ENCODE data around the gene PTGER2. TPM values are rescaled to one million over a fixed set of nuclear protein-coding genes. Genes with fewer than 3 reads are reported as not detected.

Gene PTGER2
- polyA plus RNA-seq, 1 experiment = 70.7 TPM

GRCh38 chr14:52267501-52268278, 46.4 kb upstream of the PTGER2 start, which contains the start of gene PTGDR:
PTGDR (plus strand) TSS chr14:52267698; CDS start chr14:52267815, 117 bp downstream.
- no peak for DNase-seq (ENCODE audit: low read depth, low spot score)
- peaks cover 38% of the 10 kb centered on the region for H3K27me3 ChIP-seq (ENCODE audit: control insufficient read depth, insufficient read depth, low read length)
- H3K9me3 ChIP-seq (ENCODE audit: control insufficient read depth, insufficient read depth, low read length) = no peaks in the 10 kb centered on the region; the same call in 1 of the 2 replicates
- ChIA-PET POLR2A (no interaction called here), CTCF (no interaction called here)
- TF ChIP-seq, protein P1, sequence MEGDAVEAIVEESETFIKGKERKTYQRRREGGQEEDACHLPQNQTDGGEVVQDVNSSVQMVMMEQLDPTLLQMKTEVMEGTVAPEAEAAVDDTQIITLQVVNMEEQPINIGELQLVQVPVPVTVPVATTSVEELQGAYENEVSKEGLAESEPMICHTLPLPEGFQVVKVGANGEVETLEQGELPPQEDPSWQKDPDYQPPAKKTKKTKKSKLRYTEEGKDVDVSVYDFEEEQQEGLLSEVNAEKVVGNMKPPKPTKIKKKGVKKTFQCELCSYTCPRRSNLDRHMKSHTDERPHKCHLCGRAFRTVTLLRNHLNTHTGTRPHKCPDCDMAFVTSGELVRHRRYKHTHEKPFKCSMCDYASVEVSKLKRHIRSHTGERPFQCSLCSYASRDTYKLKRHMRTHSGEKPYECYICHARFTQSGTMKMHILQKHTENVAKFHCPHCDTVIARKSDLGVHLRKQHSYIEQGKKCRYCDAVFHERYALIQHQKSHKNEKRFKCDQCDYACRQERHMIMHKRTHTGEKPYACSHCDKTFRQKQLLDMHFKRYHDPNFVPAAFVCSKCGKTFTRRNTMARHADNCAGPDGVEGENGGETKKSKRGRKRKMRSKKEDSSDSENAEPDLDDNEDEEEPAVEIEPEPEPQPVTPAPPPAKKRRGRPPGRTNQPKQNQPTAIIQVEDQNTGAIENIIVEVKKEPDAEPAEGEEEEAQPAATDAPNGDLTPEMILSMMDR (IDR thresholded peaks at IDR 0.05; ENCODE audit: low read depth, low read length) = no peak
- no peak within 1 kb of the TSS for H3K27ac ChIP-seq (ENCODE audit: low read depth, low read length)
- H3K4me3 ChIP-seq (ENCODE audit: low read depth, low read length) = peak within 1 kb of the TSS; percentile 38

- ChIA-PET CTCF (no interaction called here), POLR2A (no interaction called here)
- Histone ChIP-seq H3K9me3 (ENCODE audit: control insufficient read depth, insufficient read depth, low read length) (no peaks in the 10 kb centered on the region; the same call in 1 of the 2 replicates), H3K4me3 (ENCODE audit: low read depth, low read length) (peak overlapping the region; percentile 31), H3K27me3 (ENCODE audit: control insufficient read depth, insufficient read depth, low read length) (peaks cover 38% of the 10 kb centered on the region), H3K27ac (ENCODE audit: low read depth, low read length) (no peak overlapping the region)
- TF ChIP-seq, protein P1 (IDR thresholded peaks at IDR 0.05; ENCODE audit: low read depth, low read length) = no peak
- DNase-seq (ENCODE audit: low read depth, low spot score) = no peak
Observed at GRCh38 chr14:52268279-52269061, 45.6 kb upstream of the PTGER2 start.

- POLR2A ChIA-PET = no interaction called here
Observed at GRCh38 chr14:52269100-52269499, 45.0 kb upstream of the PTGER2 start.

GRCh38 chr14:52269982-52270381, 44.1 kb upstream of the PTGER2 start:
- TF ChIP-seq, protein P1 (IDR thresholded peaks at IDR 0.05; ENCODE audit: low read depth, low read length) = no peak
- ChIA-PET POLR2A (no interaction called here), CTCF (interaction anchor here (1.2 kb wide), 1 partner anchor 124 kb away, joined by 3 read pairs; no protein-coding TSS in a partner anchor)
- Histone ChIP-seq H3K27ac (ENCODE audit: low read depth, low read length) (no peak overlapping the region), H3K27me3 (ENCODE audit: control insufficient read depth, insufficient read depth, low read length) (peaks cover 43% of the 10 kb centered on the region), H3K4me3 (ENCODE audit: low read depth, low read length) (no peak overlapping the region), H3K9me3 (ENCODE audit: control insufficient read depth, insufficient read depth, low read length) (no peaks in the 10 kb centered on the region; the same call in 1 of the 2 replicates)
- DNase-seq (ENCODE audit: low read depth, low spot score) = no peak

More at GRCh38 chr14:52269100-52269499, 45.0 kb upstream of the PTGER2 start:
- TF ChIP-seq, protein P1 (IDR thresholded peaks at IDR 0.05; ENCODE audit: low read depth, low read length) = no peak
- no peak for DNase-seq (ENCODE audit: low read depth, low spot score)
- no peak overlapping the region for H3K27ac ChIP-seq (ENCODE audit: low read depth, low read length)
- no peaks in the 10 kb centered on the region; the same call in 1 of the 2 replicates for H3K9me3 ChIP-seq (ENCODE audit: control insufficient read depth, insufficient read depth, low read length)
- CTCF ChIA-PET = interaction anchor here (1.2 kb wide), 1 partner anchor 123 kb away, joined by 3 read pairs; no protein-coding TSS in a partner anchor
- peak overlapping the region; percentile 31; the same call in 1 of the 2 replicates for H3K4me3 ChIP-seq (ENCODE audit: low read depth, low read length)
- peaks cover 38% of the 10 kb centered on the region for H3K27me3 ChIP-seq (ENCODE audit: control insufficient read depth, insufficient read depth, low read length)
